Kidney epithelial cell (primary cell): ENCODE data around the gene TEX47. TPM values are rescaled to one million over a fixed set of nuclear protein-coding genes. Genes with fewer than 3 reads are reported as not detected.
A peak's percentile ranks its signal among the peaks of the same experiment; 100 is the strongest.

Source experiments
- DNase-seq: peaks from one replicate; pipeline ENCODE4 v3.0.0-alpha.2; 2010; ENCODE audit warnings: low read depth
- H3K27me3 ChIP-seq: 2 replicates; pipeline ENCODE4 v1.6.0; 2011; ENCODE audit warnings: low read length; ENCODE audit not compliant: control insufficient read depth, insufficient read depth
- H3K36me3 ChIP-seq: 2 replicates; pipeline ENCODE4 v1.5.1; 2011; ENCODE audit warnings: low read length; ENCODE audit not compliant: control insufficient read depth, insufficient read depth
- H3K4me3 ChIP-seq: 2 replicates; pipeline ENCODE4 v1.5.1; 2011; ENCODE audit warnings: low read depth, mild to moderate bottlenecking, control low read depth, low read length
- CTCF ChIP-seq: IDR thresholded peaks from 2 replicates; pipeline ENCODE4 v1.5.1; 2011; ENCODE audit warnings: mild to moderate bottlenecking, moderate library complexity, low read length, control low read depth, inconsistent platforms; ENCODE audit not compliant: insufficient read depth, poor library complexity, severe bottlenecking
- total RNA-seq: library from RNA; depleted of rRNA; stranded (reverse); fragments of >200 nt; gene quantifications from 2 replicates; pipeline ENCODE4 v1.2.3, GENCODE V29; 2015

The TEX47 gene
- total RNA-seq, 1 donor from 2014 or later: not detected

- no peak for TF ChIP-seq CTCF
- no peak for DNase-seq
- H3K27me3 ChIP-seq: no peaks in the 10 kb centered on the region
- no peaks in the 10 kb centered on the region for H3K36me3 ChIP-seq
- H3K4me3 ChIP-seq: no peak overlapping the region
Observed at GRCh38 chr7:88806280-88807037, 10.9 kb upstream of the TEX47 start.

GRCh38 chr7:88801046-88801445, 5.5 kb upstream of the TEX47 start:
- no peak for DNase-seq
- Histone ChIP-seq H3K36me3 (no peaks in the 10 kb centered on the region), H3K27me3 (no peaks in the 10 kb centered on the region), H3K4me3 (no peak overlapping the region)
- TF ChIP-seq CTCF: no peak

- Histone ChIP-seq H3K4me3 (no peak overlapping the region), H3K36me3 (no peaks in the 10 kb centered on the region), H3K27me3 (no peaks in the 10 kb centered on the region)
- TF ChIP-seq CTCF: no peak
- DNase-seq: no peak
Observed at GRCh38 chr7:88792361-88792760, 3.2 kb downstream of the TEX47 start.

DNA sequence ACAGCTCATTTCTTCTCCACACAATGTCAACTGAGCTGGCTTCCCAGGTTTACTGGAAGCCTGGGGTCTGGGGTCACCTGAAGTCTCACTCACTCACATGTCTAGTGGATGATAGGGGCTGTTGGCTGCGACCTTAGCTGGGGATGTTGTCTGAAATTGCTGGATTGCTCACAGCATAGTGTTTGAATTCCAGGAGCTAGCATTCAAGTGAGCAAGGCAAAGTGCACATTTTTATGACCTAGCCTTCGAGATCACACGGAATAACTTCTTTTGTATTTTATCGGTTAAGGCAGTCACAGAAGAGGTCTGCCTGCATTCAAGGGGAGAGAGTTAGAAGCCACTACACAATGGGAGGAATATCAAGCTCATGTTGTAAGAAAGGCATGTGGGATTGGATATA, 3.6 kb downstream of the TEX47 start:
- DNase-seq: no peak
- no peaks in the 10 kb centered on the region for H3K27me3 ChIP-seq
- TF ChIP-seq CTCF: no peak
- H3K4me3 ChIP-seq: no peak overlapping the region
- no peaks in the 10 kb centered on the region for H3K36me3 ChIP-seq

DNA sequence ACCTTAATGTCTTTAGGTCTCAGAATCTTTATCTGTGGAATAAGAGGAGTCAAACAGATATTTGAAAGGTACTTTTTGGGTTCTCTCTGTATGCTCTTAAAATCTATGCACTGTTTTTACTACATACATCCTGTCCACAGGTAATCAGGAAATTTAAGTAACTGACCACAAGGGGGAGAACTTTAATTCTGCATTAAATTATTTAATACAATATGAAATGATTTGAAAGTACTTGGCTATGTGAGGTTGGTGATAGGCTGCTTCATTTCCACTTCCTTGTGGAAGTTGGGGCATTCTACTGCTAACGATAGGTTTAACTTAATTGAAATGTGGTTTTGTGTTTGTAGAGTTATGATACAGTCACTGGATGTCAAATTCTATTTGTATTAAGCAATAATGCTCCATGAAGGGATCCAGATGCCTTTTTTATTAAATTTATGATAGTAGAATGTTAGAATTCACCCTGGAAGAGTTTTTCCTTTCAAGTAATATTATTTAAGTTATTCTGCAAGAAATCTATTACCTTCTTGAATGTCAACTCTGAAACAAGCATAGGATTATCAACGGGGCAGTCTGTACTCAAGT, 6.0 kb downstream of the TEX47 start:
- peak; percentile 46 for TF ChIP-seq CTCF
- Histone ChIP-seq H3K36me3 (no peaks in the 10 kb centered on the region), H3K4me3 (no peak overlapping the region), H3K27me3 (no peaks in the 10 kb centered on the region)
- no peak for DNase-seq
